HepG2 (cell line): ENCODE results near the gene PDGFRA.
"Not testable (repeated sequence)": the region's sequence is repeated elsewhere in the genome, so short reads cannot be mapped to it uniquely, and the experiment has no call there.

Experiments
- CSRNP1 ChIP-seq: sonication (generic); formaldehyde crosslinking; IDR thresholded peaks from 2 replicates; pipeline ENCODE4 v1.8.1; 2023; ENCODE audit warnings: mild to moderate bottlenecking, missing genetic modification reagents
- POLR2A ChIP-seq, 2 experiments: IDR thresholded peaks; 2 replicates each; pipeline ENCODE4 v1.6.1; 2011; ENCODE audit warnings: low read depth in 2 of 2, low read length in 2 of 2, mild to moderate bottlenecking in 1 of 2, moderate library complexity in 1 of 2; ENCODE audit not compliant: insufficient read depth in 1 of 2
- RXRA ChIP-seq: sonication (generic); formaldehyde crosslinking; IDR thresholded peaks from 2 replicates; pipeline ENCODE4 v1.5.1; 2020; ENCODE audit warnings: missing genetic modification reagents

- TF ChIP-seq CSRNP1; RXRA; POLR2A (IDR thresholded peaks at IDR 0.05; ENCODE audit: insufficient read depth in 1 of 2, low read depth in 2 of 2, low read length in 2 of 2): not testable (repeated sequence)
These were observed 12.3 kb downstream of the PDGFRA start for GRCh38 chr4:54241268-54241823.
